ENCODE results near the gene ASCC2. TPM values are rescaled to one million over a fixed set of nuclear protein-coding genes. Genes with fewer than 3 reads are reported as not detected.

ASCC2 gene
- total RNA-seq, 2 experiments from 2014 or later: 74.1 to 76.1 TPM

GRCh38 chr22:29744902-29745301, 93.2 kb downstream of the ASCC2 start:
- ChIA-PET CTCF (no interaction called here), POLR2A (no interaction called here)

- CTCF ChIA-PET: no interaction called here
- POLR2A ChIA-PET: no interaction called here
Observed at GRCh38 chr22:29742326-29742725, 95.7 kb downstream of the ASCC2 start.

- CTCF ChIA-PET: no interaction called here
- POLR2A ChIA-PET: no interaction called here
Observed at GRCh38 chr22:29741926-29742325, 96.1 kb downstream of the ASCC2 start.

GRCh38 chr22:29740216-29740615, 97.9 kb downstream of the ASCC2 start:
- POLR2A ChIA-PET: no interaction called here
- CTCF ChIA-PET: no interaction called here

GRCh38 chr22:29739346-29739875, 98.7 kb downstream of the ASCC2 start:
- CTCF ChIA-PET: no interaction called here
- POLR2A ChIA-PET: no interaction called here

Other genes starting within 250 kb of the ASCC2 start
- gene NF2, start 234.6 kb downstream of the ASCC2 start, total RNA-seq: 10 to 100 TPM; 54.2 to 54.7 TPM
- gene CABP7, start 118.3 kb downstream of the ASCC2 start, total RNA-seq: not detected
- 10 to 100 TPM; 22.4 to 25.3 TPM for gene ZMAT5, start 71.3 kb downstream of the ASCC2 start, total RNA-seq
- 100 to 1,000 TPM; 110 to 111 TPM for gene UQCR10, start 70.9 kb downstream of the ASCC2 start, total RNA-seq
- gene MTMR3, start 44.9 kb upstream of the ASCC2 start, total RNA-seq: 10 to 100 TPM; 12.2 to 14.0 TPM
- gene HORMAD2, start 242.2 kb upstream of the ASCC2 start, total RNA-seq: not detected